Osteoblast (primary cell): ENCODE results near the gene GATB. TPM values are rescaled to one million over a fixed set of nuclear protein-coding genes. Genes with fewer than 3 reads are reported as not detected.

Source experiments
- DNase-seq: peaks from one replicate; pipeline ENCODE4 v3.0.0; 2011; ENCODE audit warnings: low spot score, mixed read lengths; ENCODE audit not compliant: insufficient read length; ENCODE audit errors: missing footprints
- H2AFZ ChIP-seq: 2 replicates; pipeline ENCODE4 v1.6.0; 2011; ENCODE audit warnings: mild to moderate bottlenecking, low read length
- H3K27ac ChIP-seq: 2 replicates; pipeline ENCODE4 v1.5.1; 2011; ENCODE audit warnings: mild to moderate bottlenecking, low read depth, low read length, moderate library complexity
- H3K27me3 ChIP-seq: 2 replicates; pipeline ENCODE4 v1.6.0; 2012; ENCODE audit warnings: mild to moderate bottlenecking, control low read depth, inconsistent platforms, low read length, moderate library complexity; ENCODE audit not compliant: insufficient read depth
- H3K36me3 ChIP-seq: 2 replicates; pipeline ENCODE4 v1.5.1; 2011; ENCODE audit warnings: mild to moderate bottlenecking, low read length, control low read depth, moderate library complexity; ENCODE audit not compliant: insufficient read depth
- H3K4me1 ChIP-seq: 2 replicates; pipeline ENCODE4 v1.5.1; 2011; ENCODE audit warnings: mild to moderate bottlenecking, low read length, control low read depth, moderate library complexity; ENCODE audit not compliant: insufficient read depth
- H3K4me2 ChIP-seq: 2 replicates; pipeline ENCODE4 v1.6.0; 2011; ENCODE audit warnings: mild to moderate bottlenecking, low read length; ENCODE audit not compliant: insufficient read depth
- H3K4me3 ChIP-seq: fragments of 200-600 bp; sonication (generic); 3 replicates; pipeline ENCODE4 v1.5.1; 2012; ENCODE audit warnings: mild to moderate bottlenecking, low read length, inconsistent platforms; ENCODE audit not compliant: insufficient read depth
- H3K79me2 ChIP-seq: 2 replicates; pipeline ENCODE4 v1.6.0; 2012; ENCODE audit warnings: mild to moderate bottlenecking, low read length, control low read depth, inconsistent platforms; ENCODE audit not compliant: insufficient read depth
- H3K9me3 ChIP-seq: 2 replicates; pipeline ENCODE4 v1.5.1; 2011; ENCODE audit warnings: low read depth, low read length, control low read depth
- H4K20me1 ChIP-seq: 2 replicates; pipeline ENCODE4 v1.6.0; 2012; ENCODE audit warnings: mild to moderate bottlenecking, low read length, control low read depth; ENCODE audit not compliant: insufficient read depth
- total RNA-seq: library from RNA; depleted of rRNA; stranded (reverse); fragments of >200 nt; gene quantifications from 2 replicates; pipeline ENCODE4 v1.2.3, GENCODE V29; 2012
- TF ChIP-seq, protein P1 (sequence below): IDR thresholded peaks from 2 replicates; pipeline ENCODE4 v1.5.1; 2011; ENCODE audit warnings: mild to moderate bottlenecking, low read depth, low read length, moderate library complexity; ENCODE audit errors: extremely low read depth

Gene GATB
- total RNA-seq, 1 donor, result 14.1 TPM

DNA sequence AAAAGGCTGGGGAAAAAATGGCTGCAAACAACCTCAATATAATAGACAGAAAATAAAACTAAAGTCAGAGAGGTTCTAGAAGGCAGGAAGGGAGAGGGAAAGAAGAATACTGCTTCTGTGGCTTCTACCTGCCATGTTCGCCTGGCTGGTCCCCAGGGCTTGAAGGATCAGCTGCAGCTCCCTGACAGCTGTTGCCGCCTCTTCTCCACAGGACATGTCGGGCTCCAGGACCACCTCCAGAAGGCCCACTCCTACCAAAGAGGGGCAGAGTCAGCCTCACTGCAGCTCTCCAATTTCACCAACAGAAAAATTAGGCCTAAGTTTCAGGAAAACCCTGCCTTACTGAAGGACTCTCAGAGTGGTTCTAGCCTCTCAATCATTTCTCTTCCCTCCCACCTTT lies 44.9 kb downstream of the GATB start:
- Histone ChIP-seq H2AFZ (no peak overlapping the region), H3K27me3 (no peaks in the 10 kb centered on the region), H3K4me2 (no peak overlapping the region), H3K4me1 (no peaks in the 10 kb centered on the region), H3K36me3 (no peaks in the 10 kb centered on the region), H3K27ac (no peak overlapping the region), H3K9me3 (no peaks in the 10 kb centered on the region), H3K79me2 (no peaks in the 10 kb centered on the region), H3K4me3 (no peak overlapping the region), H4K20me1 (no peaks in the 10 kb centered on the region)
- no peak for DNase-seq
- TF ChIP-seq, protein P1, sequence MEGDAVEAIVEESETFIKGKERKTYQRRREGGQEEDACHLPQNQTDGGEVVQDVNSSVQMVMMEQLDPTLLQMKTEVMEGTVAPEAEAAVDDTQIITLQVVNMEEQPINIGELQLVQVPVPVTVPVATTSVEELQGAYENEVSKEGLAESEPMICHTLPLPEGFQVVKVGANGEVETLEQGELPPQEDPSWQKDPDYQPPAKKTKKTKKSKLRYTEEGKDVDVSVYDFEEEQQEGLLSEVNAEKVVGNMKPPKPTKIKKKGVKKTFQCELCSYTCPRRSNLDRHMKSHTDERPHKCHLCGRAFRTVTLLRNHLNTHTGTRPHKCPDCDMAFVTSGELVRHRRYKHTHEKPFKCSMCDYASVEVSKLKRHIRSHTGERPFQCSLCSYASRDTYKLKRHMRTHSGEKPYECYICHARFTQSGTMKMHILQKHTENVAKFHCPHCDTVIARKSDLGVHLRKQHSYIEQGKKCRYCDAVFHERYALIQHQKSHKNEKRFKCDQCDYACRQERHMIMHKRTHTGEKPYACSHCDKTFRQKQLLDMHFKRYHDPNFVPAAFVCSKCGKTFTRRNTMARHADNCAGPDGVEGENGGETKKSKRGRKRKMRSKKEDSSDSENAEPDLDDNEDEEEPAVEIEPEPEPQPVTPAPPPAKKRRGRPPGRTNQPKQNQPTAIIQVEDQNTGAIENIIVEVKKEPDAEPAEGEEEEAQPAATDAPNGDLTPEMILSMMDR, result no peak

DNA sequence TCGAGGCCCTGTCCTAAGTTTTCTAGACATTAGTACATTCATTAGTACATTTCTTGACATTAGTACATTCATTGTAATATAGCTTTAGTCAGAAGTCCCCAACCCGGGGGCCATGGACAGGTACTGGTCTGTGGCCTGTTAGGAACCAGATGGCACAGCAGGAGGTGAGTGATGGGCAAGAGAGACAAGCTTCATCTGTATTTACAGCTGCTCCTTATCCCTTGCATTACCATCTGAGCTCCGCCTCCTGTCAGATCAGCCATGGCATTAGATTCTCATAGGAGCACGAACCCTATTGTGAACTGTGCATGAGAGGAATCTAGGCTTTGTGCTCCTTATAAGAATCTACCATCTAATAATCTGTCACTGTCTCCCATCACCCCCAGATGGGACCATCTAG lies 48.0 kb downstream of the GATB start:
- H2AFZ ChIP-seq, result no peak overlapping the region
- no peaks in the 10 kb centered on the region for H3K79me2 ChIP-seq
- no peaks in the 10 kb centered on the region for H4K20me1 ChIP-seq
- H3K9me3 ChIP-seq, result no peaks in the 10 kb centered on the region
- no peak overlapping the region for H3K4me3 ChIP-seq
- no peaks in the 10 kb centered on the region for H3K27me3 ChIP-seq
- no peak for DNase-seq
- H3K4me1 ChIP-seq, result no peaks in the 10 kb centered on the region
- H3K36me3 ChIP-seq, result no peaks in the 10 kb centered on the region
- H3K4me2 ChIP-seq, result no peak overlapping the region
- TF ChIP-seq, protein P1, result no peak
- H3K27ac ChIP-seq, result no peak overlapping the region

DNA sequence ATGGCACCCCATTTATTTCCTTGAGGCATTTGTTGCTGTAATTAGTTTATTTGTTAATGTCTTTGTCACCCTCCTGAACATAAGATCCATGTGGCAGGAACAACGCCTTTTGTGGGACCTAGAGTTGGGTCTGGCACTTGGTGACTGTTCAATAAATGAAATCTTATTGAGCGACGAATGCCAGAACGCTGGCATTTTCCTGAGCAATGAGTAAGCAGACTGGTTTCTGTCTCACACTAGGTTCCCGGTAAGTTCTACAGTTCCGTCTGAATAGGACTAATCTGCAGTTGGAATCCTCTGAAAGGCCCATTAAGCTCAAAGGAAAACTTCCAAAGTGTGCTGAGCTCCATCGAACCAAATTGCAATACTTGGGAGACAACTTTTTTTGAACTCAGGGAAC lies 49.2 kb downstream of the GATB start:
- Histone ChIP-seq H2AFZ (no peak overlapping the region), H3K4me3 (no peak overlapping the region), H3K27me3 (no peaks in the 10 kb centered on the region), H3K36me3 (no peaks in the 10 kb centered on the region), H3K9me3 (no peaks in the 10 kb centered on the region), H4K20me1 (no peaks in the 10 kb centered on the region), H3K27ac (no peak overlapping the region), H3K79me2 (no peaks in the 10 kb centered on the region), H3K4me1 (no peaks in the 10 kb centered on the region), H3K4me2 (no peak overlapping the region)
- TF ChIP-seq, protein P1, result no peak
- no peak for DNase-seq

DNA sequence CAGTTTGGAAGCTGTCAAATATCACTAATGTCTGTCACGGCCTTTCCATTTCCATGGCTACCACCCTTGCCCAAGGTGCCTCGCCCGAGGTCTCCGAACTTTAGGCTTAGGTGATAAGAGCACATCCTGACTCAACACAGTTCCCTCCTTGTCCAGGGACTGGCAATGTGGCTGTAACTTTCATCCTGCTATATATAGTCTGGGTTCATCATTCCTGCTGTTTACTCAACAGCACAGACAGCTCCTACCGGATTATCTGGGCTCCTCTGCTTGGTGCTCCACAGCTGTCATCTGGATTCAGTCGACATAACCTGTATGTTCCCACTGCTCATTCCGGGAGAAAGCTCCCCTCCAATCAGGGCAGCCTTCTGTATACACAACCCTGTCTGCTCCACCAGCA lies 51.2 kb downstream of the GATB start:
- Histone ChIP-seq H3K9me3 (no peaks in the 10 kb centered on the region), H3K4me3 (no peak overlapping the region), H4K20me1 (no peaks in the 10 kb centered on the region), H3K4me1 (no peaks in the 10 kb centered on the region), H3K27ac (no peak overlapping the region), H2AFZ (no peak overlapping the region), H3K4me2 (no peak overlapping the region), H3K79me2 (no peaks in the 10 kb centered on the region), H3K27me3 (no peaks in the 10 kb centered on the region), H3K36me3 (no peaks in the 10 kb centered on the region)
- TF ChIP-seq, protein P1, result no peak
- DNase-seq, result no peak
